OCI-LY7 (cell line): Measurements from ENCODE around the gene COQ8A. TPM values are rescaled to one million over a fixed set of nuclear protein-coding genes. Genes with fewer than 3 reads are reported as not detected.

ENCODE experiments used
- BruUV-seq: library from RNA; stranded (reverse); fragments of 400-500 nt; replicated peaks from 2 replicates; lab custom pipeline; 2021; lab: Mats Ljungman, UMichigan
- CTCF ChIA-PET: fragments of 300-600 bp; sonication (Branson Sonifier 250); formaldehyde crosslinking; loops from one replicate; lab custom pipeline; 2022; ENCODE audit warnings: antibody characterized with exemption; ENCODE audit not compliant: unreplicated experiment; lab: Charles Lee
- POLR2A ChIA-PET: fragments of 300-600 bp; sonication (Branson Sonifier 250); formaldehyde crosslinking; loops from one replicate; lab custom pipeline; 2022; ENCODE audit warnings: antibody characterized with exemption; lab: Charles Lee
- DNase-seq: peaks from one replicate; pipeline ENCODE4 v3.0.0-alpha.2; 2015; ENCODE audit warnings: low spot score
- H2AFZ ChIP-seq: fragments of 200-600 bp; sonication (generic), shearing (Covaris generic); 2 replicates; pipeline ENCODE4 v1.6.1; 2014; ENCODE audit warnings: mild to moderate bottlenecking, antibody characterized with exemption, low read length, moderate library complexity
- H3K27ac ChIP-seq: fragments of 200-600 bp; sonication (generic); 2 replicates; pipeline ENCODE4 v1.5.1; 2014; ENCODE audit warnings: mixed run types, low read depth, mild to moderate bottlenecking, moderate library complexity, low read length, inconsistent platforms; ENCODE audit not compliant: poor library complexity, severe bottlenecking
- H3K36me3 ChIP-seq: fragments of 200-600 bp; sonication (generic); 2 replicates; pipeline ENCODE4 v1.6.1; 2014; ENCODE audit warnings: mild to moderate bottlenecking, antibody characterized with exemption, low read length, moderate library complexity, mixed read lengths; ENCODE audit not compliant: insufficient read depth
- H3K4me1 ChIP-seq: fragments of 200-600 bp; sonication (generic); 2 replicates; pipeline ENCODE4 v1.5.1; 2014; ENCODE audit warnings: mild to moderate bottlenecking, low read length; ENCODE audit not compliant: insufficient read depth, poor library complexity, severe bottlenecking
- H3K4me2 ChIP-seq: fragments of 200-600 bp; sonication (generic); 2 replicates; pipeline ENCODE4 v1.6.1; 2014; ENCODE audit warnings: mild to moderate bottlenecking, low read length
- H3K4me3 ChIP-seq: fragments of 200-600 bp; sonication (generic); 2 replicates; pipeline ENCODE4 v1.5.1; 2014; ENCODE audit warnings: mild to moderate bottlenecking, low read depth, low read length; ENCODE audit not compliant: poor library complexity, severe bottlenecking
- H3K79me2 ChIP-seq: fragments of 200-600 bp; sonication (generic); 2 replicates; pipeline ENCODE4 v1.6.1; 2016; ENCODE audit warnings: low read depth, mild to moderate bottlenecking, low read length, moderate library complexity, mixed read lengths; ENCODE audit not compliant: insufficient read depth
- H3K9me2 ChIP-seq: fragments of 200-600 bp; sonication (generic); 2 replicates; pipeline ENCODE4 v1.6.1; 2016; ENCODE audit warnings: mild to moderate bottlenecking, low read length, mixed read lengths; ENCODE audit not compliant: insufficient read depth
- H3K9me3 ChIP-seq: fragments of 200-600 bp; sonication (generic); 2 replicates; pipeline ENCODE4 v1.6.1; 2014; ENCODE audit warnings: mild to moderate bottlenecking, mixed run types, low read length, mixed read lengths
- H4K20me1 ChIP-seq: fragments of 200-600 bp; sonication (generic); 2 replicates; pipeline ENCODE4 v1.6.1; 2014; ENCODE audit warnings: mild to moderate bottlenecking, antibody characterized with exemption, low read length, moderate library complexity, mixed read lengths; ENCODE audit not compliant: insufficient read depth
- CTCF ChIP-seq: fragments of 200-600 bp; sonication (generic); conservative IDR thresholded peaks from 2 replicates; pipeline ENCODE4 v1.5.1; 2014; ENCODE audit warnings: mild to moderate bottlenecking, antibody characterized with exemption, low read length, moderate library complexity, mixed read lengths
- EZH2phosphoT487 ChIP-seq: fragments of 200-600 bp; sonication (generic); IDR thresholded peaks from 2 replicates; pipeline ENCODE4 v1.6.1; 2018; ENCODE audit warnings: low read depth, borderline replicate concordance, mild to moderate bottlenecking, mixed run types, antibody characterized with exemption, low read length, moderate library complexity, mixed read lengths
- intact Hi-C: fragments of 100-400 bp; cut with micrococcal nuclease; formaldehyde crosslinking; loops from one replicate; pipeline ENCODE4 v1.10.0; 2022; ENCODE audit not compliant: unreplicated experiment
- total RNA-seq, 2 experiments: library from RNA; depleted of rRNA in 1 of 2; stranded (reverse); fragments of >200 nt in 1 of 2; shearing (Covaris generic) in 1 of 2; gene quantifications; 2 replicates each; pipeline ENCODE4 v1.2.3, GENCODE V29; 2014 to 2022

Gene COQ8A
- total RNA-seq, 2 experiments from 2014 or later = 19.4 to 19.6 TPM

- no peak overlapping the region for H3K4me2 ChIP-seq
- BruUV-seq = no TSS peak
- no peaks in the 10 kb centered on the region for H3K36me3 ChIP-seq
- ChIA-PET POLR2A (interaction anchor here (1.0 kb wide), 1 partner anchor 450 kb away, joined by 3 read pairs; no protein-coding TSS in a partner anchor), CTCF (no interaction called here)
- DNase-seq = no peak
- H3K27ac ChIP-seq = no peak overlapping the region
- H3K9me3 ChIP-seq = no peaks in the 10 kb centered on the region
- H2AFZ ChIP-seq = no peak overlapping the region
- no peaks in the 10 kb centered on the region for H3K79me2 ChIP-seq
- no peaks in the 10 kb centered on the region for H3K9me2 ChIP-seq
- H3K4me3 ChIP-seq = no peak overlapping the region
- TF ChIP-seq CTCF (no peak), EZH2phosphoT487 (no peak)
- H3K4me1 ChIP-seq = no peaks in the 10 kb centered on the region
- no peaks in the 10 kb centered on the region for H4K20me1 ChIP-seq
- intact Hi-C loops = no loop called here
These were observed 44.6 kb downstream of the COQ8A start for GRCh38 chr1:226984521-226985238.

GRCh38 chr1:226985239-226985838 lies 45.2 kb downstream of the COQ8A start:
- no peaks in the 10 kb centered on the region for H3K36me3 ChIP-seq
- no peaks in the 10 kb centered on the region for H3K79me2 ChIP-seq
- no peak overlapping the region for H3K27ac ChIP-seq
- H3K4me2 ChIP-seq = no peak overlapping the region
- CTCF ChIA-PET = no interaction called here
- no peaks in the 10 kb centered on the region for H3K9me3 ChIP-seq
- H2AFZ ChIP-seq = no peak overlapping the region
- POLR2A ChIA-PET = interaction anchor here (0.7 to 1.0 kb wide), 2 partner anchors 88 to 451 kb away, joined by 3 read pairs; no protein-coding TSS in a partner anchor
- H3K9me2 ChIP-seq = no peaks in the 10 kb centered on the region
- H3K4me1 ChIP-seq = no peaks in the 10 kb centered on the region
- H3K4me3 ChIP-seq = no peak overlapping the region
- DNase-seq = no peak
- no peaks in the 10 kb centered on the region for H4K20me1 ChIP-seq
- no TSS peak for BruUV-seq
- no peak for TF ChIP-seq CTCF
- TF ChIP-seq EZH2phosphoT487 = no peak
- intact Hi-C loops = no loop called here
